ENCODE data around the gene ASPHD2.

The ASPHD2 gene

GRCh38 chr22:26485806-26486390 lies 56.8 kb downstream of the ASPHD2 start:
- peaks cover 23% of the 10 kb centered on the region for H3K4me1 ChIP-seq (ENCODE audit: control insufficient read depth, insufficient read depth, low read length)
- no peaks in the 10 kb centered on the region for H3K27me3 ChIP-seq (ENCODE audit: control insufficient read depth, insufficient read depth, low read length)
- no peak overlapping the region for H3K27ac ChIP-seq (ENCODE audit: low read depth, low read length)
- H3K4me3 ChIP-seq (ENCODE audit: low read depth, low read length): no peak overlapping the region
- peaks cover 60% of the 10 kb centered on the region for H3K36me3 ChIP-seq (ENCODE audit: control insufficient read depth, insufficient read depth, low read length)
- no peak overlapping the region for H3K9ac ChIP-seq (ENCODE audit: low read depth, low read length)
- no peaks in the 10 kb centered on the region for H3K9me3 ChIP-seq (ENCODE audit: control insufficient read depth, insufficient read depth, low read length)

GRCh38 chr22:26486394-26486793 lies 57.3 kb downstream of the ASPHD2 start:
- Histone ChIP-seq H3K9me3 (ENCODE audit: control insufficient read depth, insufficient read depth, low read length) (no peaks in the 10 kb centered on the region), H3K4me3 (ENCODE audit: low read depth, low read length) (no peak overlapping the region), H3K9ac (ENCODE audit: low read depth, low read length) (no peak overlapping the region), H3K27me3 (ENCODE audit: control insufficient read depth, insufficient read depth, low read length) (no peaks in the 10 kb centered on the region), H3K27ac (ENCODE audit: low read depth, low read length) (no peak overlapping the region), H3K36me3 (ENCODE audit: control insufficient read depth, insufficient read depth, low read length) (peaks cover 65% of the 10 kb centered on the region), H3K4me1 (ENCODE audit: control insufficient read depth, insufficient read depth, low read length) (peaks cover 20% of the 10 kb centered on the region)

GRCh38 chr22:26487996-26488395 lies 58.9 kb downstream of the ASPHD2 start:
- H3K4me3 ChIP-seq (ENCODE audit: low read depth, low read length): no peak overlapping the region
- no peak overlapping the region for H3K27ac ChIP-seq (ENCODE audit: low read depth, low read length)
- peaks cover 9% of the 10 kb centered on the region; the same call in 1 of the 2 replicates for H3K4me1 ChIP-seq (ENCODE audit: control insufficient read depth, insufficient read depth, low read length)
- H3K27me3 ChIP-seq (ENCODE audit: control insufficient read depth, insufficient read depth, low read length): no peaks in the 10 kb centered on the region
- H3K9me3 ChIP-seq (ENCODE audit: control insufficient read depth, insufficient read depth, low read length): no peaks in the 10 kb centered on the region
- no peak overlapping the region for H3K9ac ChIP-seq (ENCODE audit: low read depth, low read length)
- H3K36me3 ChIP-seq (ENCODE audit: control insufficient read depth, insufficient read depth, low read length): peaks cover 74% of the 10 kb centered on the region

GRCh38 chr22:26489447-26490036 lies 60.5 kb downstream of the ASPHD2 start:
- Histone ChIP-seq H3K9me3 (ENCODE audit: control insufficient read depth, insufficient read depth, low read length) (no peaks in the 10 kb centered on the region), H3K36me3 (ENCODE audit: control insufficient read depth, insufficient read depth, low read length) (peaks cover 89% of the 10 kb centered on the region), H3K27me3 (ENCODE audit: control insufficient read depth, insufficient read depth, low read length) (no peaks in the 10 kb centered on the region), H3K4me1 (ENCODE audit: control insufficient read depth, insufficient read depth, low read length) (peaks cover 4% of the 10 kb centered on the region; the same call in 1 of the 2 replicates), H3K4me3 (ENCODE audit: low read depth, low read length) (no peak overlapping the region), H3K9ac (ENCODE audit: low read depth, low read length) (no peak overlapping the region), H3K27ac (ENCODE audit: low read depth, low read length) (no peak overlapping the region)

- peaks cover 98% of the 10 kb centered on the region for H3K36me3 ChIP-seq (ENCODE audit: control insufficient read depth, insufficient read depth, low read length)
- no peak overlapping the region for H3K9ac ChIP-seq (ENCODE audit: low read depth, low read length)
- H3K27ac ChIP-seq (ENCODE audit: low read depth, low read length): no peak overlapping the region
- no peaks in the 10 kb centered on the region for H3K4me1 ChIP-seq (ENCODE audit: control insufficient read depth, insufficient read depth, low read length)
- H3K4me3 ChIP-seq (ENCODE audit: low read depth, low read length): no peak overlapping the region
- H3K9me3 ChIP-seq (ENCODE audit: control insufficient read depth, insufficient read depth, low read length): no peaks in the 10 kb centered on the region
- H3K27me3 ChIP-seq (ENCODE audit: control insufficient read depth, insufficient read depth, low read length): no peaks in the 10 kb centered on the region
Observed at GRCh38 chr22:26492220-26492619, 63.2 kb downstream of the ASPHD2 start.

- Histone ChIP-seq H3K9ac (ENCODE audit: low read depth, low read length) (no peak overlapping the region), H3K27ac (ENCODE audit: low read depth, low read length) (no peak overlapping the region), H3K27me3 (ENCODE audit: control insufficient read depth, insufficient read depth, low read length) (no peaks in the 10 kb centered on the region), H3K36me3 (ENCODE audit: control insufficient read depth, insufficient read depth, low read length) (peaks cover 89% of the 10 kb centered on the region), H3K9me3 (ENCODE audit: control insufficient read depth, insufficient read depth, low read length) (no peaks in the 10 kb centered on the region), H3K4me1 (ENCODE audit: control insufficient read depth, insufficient read depth, low read length) (no peaks in the 10 kb centered on the region), H3K4me3 (ENCODE audit: low read depth, low read length) (no peak overlapping the region)
Observed at GRCh38 chr22:26494506-26494905, 65.4 kb downstream of the ASPHD2 start.

All from HUES48 (cell line).